T47D (cell line): ENCODE measurements around the gene TMEM203.

Experiments
- DNase-seq, 2 experiments: peaks; one replicate each; pipeline versions ENCODE4 v3.0.0 to v3.0.0-alpha.2; 2011 to 2012; ENCODE audit warnings: low read depth in 1 of 2, low spot score in 1 of 2
- JUND ChIP-seq: IDR thresholded peaks from 2 replicates; pipeline ENCODE4 v1.6.1; 2012; ENCODE audit warnings: low read depth
- in situ Hi-C: cut with HindIII; loops from 2 replicates; pipeline ENCODE4 v1.10.0; 2016; ENCODE audit warnings: low sequenced_read_pairs, low pct_unique_long_range_greater_than_20kb

The TMEM203 gene

DNA sequence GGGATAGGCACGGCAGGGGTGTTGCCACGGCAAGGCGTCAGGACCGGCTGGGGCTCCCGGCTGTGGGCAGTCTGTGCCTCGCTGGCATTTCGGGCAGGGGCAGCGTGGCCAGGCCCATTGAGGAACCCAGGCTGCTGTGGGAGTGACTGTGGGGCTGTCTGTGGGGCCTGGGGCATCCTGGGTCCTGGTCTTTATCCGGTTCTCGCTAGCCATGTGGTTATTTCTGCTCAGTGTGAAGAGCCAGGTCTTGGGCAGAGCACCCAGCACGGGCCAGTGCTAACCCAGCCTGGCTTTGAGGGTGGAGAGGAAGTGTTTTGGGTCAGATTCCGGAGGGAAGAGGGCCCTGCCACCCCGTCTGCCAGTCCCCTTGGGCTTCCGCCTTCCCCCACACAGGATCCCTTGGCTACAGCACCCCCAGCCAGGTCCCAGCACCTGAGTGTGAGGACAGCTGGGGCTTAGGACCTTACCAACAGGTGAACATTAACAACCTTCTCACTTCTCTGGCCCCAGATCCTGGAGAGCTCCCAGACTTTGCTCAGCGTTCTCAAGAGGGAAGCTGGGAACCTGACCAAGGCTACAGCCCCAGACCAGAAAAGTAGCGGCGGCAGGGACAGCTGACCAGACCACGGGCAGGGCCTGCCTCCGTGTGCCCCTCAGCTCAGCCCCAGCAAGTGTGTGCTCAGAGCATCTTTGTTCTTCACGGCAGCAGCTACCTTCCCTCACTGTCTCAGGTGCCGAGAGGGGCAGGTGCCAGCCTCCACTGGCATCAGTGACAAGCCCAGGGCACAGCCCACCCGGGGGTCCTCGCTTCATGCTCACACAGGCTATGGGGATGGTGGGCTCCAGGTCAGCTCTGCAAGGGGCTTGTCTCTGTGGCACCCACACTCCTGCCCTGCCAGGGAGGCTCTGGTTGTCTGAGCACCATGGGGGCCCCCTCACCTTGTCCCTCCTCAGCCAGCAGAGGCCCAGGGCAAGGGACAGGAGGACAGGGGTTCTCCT lies 15.9 kb downstream of the TMEM203 start:
- no peak for DNase-seq
- in situ Hi-C loops, result no loop called here
- TF ChIP-seq JUND, result no peak

DNA sequence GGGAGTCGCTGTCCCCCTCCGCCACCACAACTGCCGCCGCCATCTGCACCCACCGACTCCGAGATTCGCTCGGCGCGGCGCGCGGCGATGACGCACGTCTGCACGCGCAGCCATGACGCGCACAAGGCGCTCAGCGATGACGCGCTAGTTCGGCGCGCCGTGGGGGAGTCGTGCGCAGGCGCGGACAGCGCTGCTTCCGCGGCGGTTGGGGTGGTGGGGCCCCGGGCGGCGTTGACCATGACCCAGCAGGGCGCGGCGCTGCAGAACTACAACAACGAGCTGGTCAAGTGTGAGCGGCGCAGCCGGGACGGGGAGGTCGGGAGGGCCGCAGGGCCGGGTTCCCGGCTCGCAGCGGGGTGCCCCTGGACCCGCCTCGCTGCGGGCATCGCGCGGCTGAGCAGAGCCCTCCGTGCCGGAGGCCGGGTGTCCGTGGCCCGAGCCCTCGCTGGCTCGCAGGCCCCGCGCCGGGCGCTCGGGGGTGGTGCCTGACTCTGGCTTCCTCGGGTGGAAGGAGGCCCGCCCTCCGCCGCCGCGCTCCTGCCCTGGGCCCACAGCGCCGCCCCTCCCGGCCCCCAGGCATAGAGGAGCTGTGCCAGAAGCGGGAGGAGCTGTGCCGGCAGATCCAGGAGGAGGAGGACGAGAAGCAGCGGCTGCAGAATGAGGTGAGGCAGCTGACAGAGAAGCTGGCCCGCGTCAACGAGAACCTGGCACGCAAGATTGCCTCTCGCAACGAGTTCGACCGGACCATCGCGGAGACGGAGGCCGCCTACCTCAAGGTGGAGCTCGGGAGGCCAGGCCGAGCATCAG lies 16.8 kb downstream of the TMEM203 start, which contains the start of the genes ANAPC2 and SSNA1:
ANAPC2 (minus strand) TSS at position 71 of the 807 bp plus-strand sequence; CDS start at position 43, 28 bp downstream.
SSNA1 (plus strand) TSS at position 187 of the 807 bp plus-strand sequence; CDS start at position 238, 51 bp downstream.
- no peak for TF ChIP-seq JUND
- in situ Hi-C loops, result no loop called here
- DNase-seq, result peak; percentile 79 to 98

- no peak for TF ChIP-seq JUND
- in situ Hi-C loops, result no loop called here
- DNase-seq, result no peak
These were observed 17.4 kb downstream of the TMEM203 start for GRCh38 chr9:137188086-137188489.

DNA sequence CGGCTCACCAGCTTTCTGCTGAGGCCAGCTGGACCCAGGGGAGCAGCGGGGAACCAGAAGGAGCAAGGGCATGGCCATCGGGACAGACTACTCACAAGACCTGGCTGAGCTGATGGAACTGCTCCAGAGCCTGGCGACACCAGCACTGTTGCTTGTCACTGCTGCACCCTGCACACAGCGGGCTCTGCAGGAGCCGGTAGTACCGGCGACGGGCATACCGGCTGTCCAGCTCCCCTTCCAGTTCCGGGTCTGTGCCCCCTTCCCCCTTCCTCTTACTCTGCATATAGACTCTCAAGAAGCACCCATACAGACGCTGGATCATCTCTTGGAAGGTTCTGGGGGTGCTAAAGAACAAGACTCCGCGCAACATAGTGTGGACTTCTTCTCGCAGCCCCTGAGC lies 18.1 kb downstream of the TMEM203 start:
- TF ChIP-seq JUND, result no peak
- in situ Hi-C loops, result no loop called here
- DNase-seq, result no peak

DNA sequence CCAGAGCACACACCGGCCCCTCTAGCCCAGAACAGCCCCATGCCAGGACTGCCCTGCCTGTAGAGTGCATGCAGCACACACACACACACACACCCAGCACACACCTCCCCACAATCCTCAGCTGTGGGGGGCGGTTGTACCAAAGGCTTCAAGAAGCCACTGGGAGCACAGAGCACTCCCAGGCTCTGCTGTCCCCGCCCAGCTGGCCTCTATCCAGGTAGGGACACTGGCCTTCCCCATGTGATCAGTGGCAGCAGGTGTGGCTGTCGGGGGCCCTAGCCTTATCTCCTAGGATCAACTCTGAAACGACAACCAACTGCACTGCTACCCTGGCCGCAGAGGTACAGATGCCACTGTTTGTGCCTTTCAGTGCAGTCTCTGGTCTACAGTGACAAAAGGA lies 19.1 kb downstream of the TMEM203 start:
- DNase-seq, result no peak
- TF ChIP-seq JUND, result no peak
- in situ Hi-C loops, result no loop called here

DNA sequence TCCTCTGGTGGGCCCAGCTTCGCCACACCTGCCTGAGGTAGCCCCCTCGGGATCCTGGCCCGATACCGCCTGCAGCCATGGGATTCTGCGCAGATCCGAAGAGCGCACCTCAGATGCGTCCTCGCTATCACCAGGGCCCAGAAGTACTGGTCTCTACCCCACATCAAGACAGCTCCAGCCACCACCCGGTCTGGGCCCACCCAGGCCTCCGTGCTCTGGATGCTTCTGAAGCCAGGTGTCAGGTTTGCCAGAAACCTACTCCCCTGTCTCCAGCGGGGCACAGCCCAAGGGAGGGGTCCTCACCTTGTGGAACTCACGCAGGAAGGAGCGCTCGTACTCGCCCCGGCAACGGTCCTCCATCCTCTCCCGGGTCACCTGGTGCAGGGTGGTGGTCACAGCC lies 19.5 kb downstream of the TMEM203 start:
- no peak for TF ChIP-seq JUND
- in situ Hi-C loops, result no loop called here

DNA sequence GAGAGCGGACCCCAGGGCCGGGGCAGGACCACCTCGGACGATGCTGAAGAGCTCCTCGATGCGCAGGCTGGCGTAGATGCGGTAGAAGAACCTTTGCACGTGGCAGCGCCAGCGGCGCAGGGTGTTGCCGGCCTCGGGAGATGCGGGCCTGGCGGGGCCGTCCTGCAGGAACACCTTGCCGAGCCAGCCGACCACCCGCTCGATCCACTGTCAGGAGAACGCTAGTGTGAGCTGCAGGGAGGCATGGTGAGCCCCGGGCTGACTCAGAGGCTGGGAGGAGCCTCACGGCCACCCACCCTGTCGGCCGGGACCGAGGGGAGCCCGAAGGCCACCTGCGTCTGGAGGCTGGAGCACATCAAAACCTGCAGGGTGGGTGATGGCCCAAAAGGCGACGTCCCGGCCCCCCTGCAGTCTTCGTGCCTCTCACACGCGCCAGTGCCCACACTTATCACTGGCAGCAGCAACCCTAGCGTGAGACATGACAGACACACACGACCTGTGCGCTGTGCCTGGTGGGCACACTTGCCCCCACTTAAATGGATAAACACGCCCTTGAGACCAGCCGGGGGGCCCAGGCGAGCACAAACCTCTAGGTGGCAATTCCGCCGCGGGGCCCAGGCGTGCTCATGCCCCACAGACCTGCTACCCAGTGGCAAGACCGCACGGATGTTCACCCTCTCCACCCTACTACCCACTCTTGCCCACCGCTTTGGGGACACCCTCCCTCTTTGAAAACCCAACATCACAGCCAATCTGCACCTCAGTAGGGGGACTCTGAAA lies 20.4 kb downstream of the TMEM203 start:
- DNase-seq, result no peak
- in situ Hi-C loops, result no loop called here
- TF ChIP-seq JUND, result no peak

More for the DNA sequence above, 19.5 kb downstream of the TMEM203 start:
- DNase-seq, result no peak

GRCh38 chr9:137183980-137184595 lies 21.4 kb downstream of the TMEM203 start:
- no peak for DNase-seq
- no peak for TF ChIP-seq JUND
- in situ Hi-C loops, result no loop called here

DNA sequence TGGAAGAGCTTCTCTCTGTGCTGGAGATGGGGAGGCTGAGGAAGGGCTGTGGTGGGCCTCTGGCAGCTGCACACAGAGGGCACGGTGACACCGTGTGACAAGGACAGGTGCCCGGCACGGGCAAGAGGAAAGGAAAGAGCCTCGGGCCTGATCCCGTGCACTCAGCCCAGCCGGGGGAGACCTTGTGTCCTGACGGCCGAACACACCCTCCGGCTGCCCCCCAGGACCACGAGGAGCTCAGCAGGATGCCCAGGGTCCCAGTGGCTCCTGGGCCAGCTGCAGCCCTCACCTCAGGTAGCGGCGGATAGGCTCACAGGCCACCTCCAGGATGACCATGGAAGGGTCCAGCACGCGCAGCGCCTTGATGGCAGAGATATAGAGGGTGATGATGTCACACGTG lies 22.6 kb downstream of the TMEM203 start:
- DNase-seq, result no peak
- no peak for TF ChIP-seq JUND
- in situ Hi-C loops, result no loop called here

DNA sequence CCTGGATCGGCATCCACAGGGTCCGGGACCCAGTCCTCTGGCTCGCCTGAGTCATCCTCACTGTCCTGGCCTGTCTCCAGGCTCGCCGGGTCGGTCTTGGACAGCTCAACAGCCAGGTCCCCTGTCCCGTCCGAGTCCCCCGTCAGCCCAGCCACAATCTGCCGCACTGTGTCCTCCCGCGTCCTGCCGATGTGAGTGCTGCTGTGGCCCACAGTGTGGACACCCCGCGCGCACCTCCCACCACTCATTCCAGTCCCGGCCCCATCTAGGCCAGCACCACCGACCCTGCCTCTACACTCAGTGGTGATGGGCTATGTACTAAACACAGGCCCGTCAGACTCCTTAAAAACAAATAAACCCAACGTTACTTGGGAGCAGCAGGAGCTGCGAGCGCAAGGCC lies 23.8 kb downstream of the TMEM203 start:
- no peak for DNase-seq
- TF ChIP-seq JUND, result no peak
- in situ Hi-C loops, result no loop called here

DNA sequence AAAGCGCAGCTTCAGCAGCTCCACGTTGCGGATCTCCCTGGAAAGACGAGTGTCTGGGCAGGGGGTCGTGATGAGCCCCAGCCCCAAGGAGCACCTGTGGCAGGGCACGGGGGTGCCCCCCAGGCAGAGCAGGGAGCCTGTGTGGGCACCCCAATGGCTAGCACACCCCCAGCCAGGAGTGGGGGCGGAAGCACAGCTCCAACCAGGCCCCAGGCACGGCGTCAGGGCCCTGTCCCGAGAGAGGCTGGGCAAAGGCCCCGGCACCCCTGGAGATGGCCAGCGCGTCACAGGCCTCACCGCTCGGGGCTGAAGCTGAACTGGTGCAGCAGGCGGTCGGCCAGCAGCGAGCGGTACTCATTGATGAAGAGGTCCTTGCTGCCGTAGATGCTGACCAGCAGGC lies 25.0 kb downstream of the TMEM203 start:
- DNase-seq, result no peak
- no peak for TF ChIP-seq JUND
- in situ Hi-C loops, result no loop called here

DNA sequence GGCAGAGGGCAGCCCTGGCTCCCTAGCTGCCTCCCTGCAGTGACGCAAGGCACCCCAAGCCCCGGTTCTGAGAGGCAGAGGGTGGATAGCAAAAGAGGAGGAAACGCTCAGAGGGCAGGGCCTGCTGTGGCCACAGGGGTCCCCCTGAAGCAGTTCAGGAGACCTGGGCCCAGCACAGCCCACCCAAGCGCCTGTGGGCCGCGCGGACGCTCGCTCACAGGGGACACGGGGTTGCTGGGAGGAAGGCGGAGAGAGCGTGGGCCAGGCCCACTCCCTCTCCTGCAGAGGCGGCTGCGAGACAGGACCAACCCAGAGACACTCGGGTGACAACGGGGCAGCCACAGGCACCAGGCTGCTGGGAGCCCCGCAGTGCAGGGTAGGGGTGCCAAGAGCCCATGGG lies 25.7 kb downstream of the TMEM203 start:
- no peak for DNase-seq
- TF ChIP-seq JUND, result no peak
- in situ Hi-C loops, result no loop called here
